Suprapubic skin (tissue), 3 donors: Measurements from ENCODE around the gene C2CD4B.

Experiments used
- CTCF ChIP-seq, 2 donors: fragments of 200-600 bp in 1 of 2; fragments of 450-650 bp in 1 of 2; sonication (generic) in 1 of 2; IDR thresholded peaks; one replicate each; pipeline ENCODE4 v1.5.1; 2016 to 2019; ENCODE audit warnings: antibody characterized with exemption in 2 of 2, mild to moderate bottlenecking in 1 of 2, moderate library complexity in 1 of 2
- POLR2AphosphoS5 ChIP-seq, 3 donors: sonication (generic); formaldehyde crosslinking; IDR thresholded peaks; one replicate each; pipeline ENCODE4 v1.6.1; 2017; ENCODE audit warnings: antibody characterized with exemption in 3 of 3

- TF ChIP-seq POLR2AphosphoS5 (IDR thresholded peaks at IDR 0.05) (no peak), CTCF (IDR thresholded peaks at IDR 0.05) (no peak)
These were observed 43.8 kb upstream of the C2CD4B start for GRCh38 chr15:62208884-62209283.
